ENCODE results near the gene HEBP2. TPM values are rescaled to one million over a fixed set of nuclear protein-coding genes. Genes with fewer than 3 reads are reported as not detected.
"Not testable (repeated sequence)": the region's sequence is repeated elsewhere in the genome, so short reads cannot be mapped to it uniquely, and the experiment has no call there.

The HEBP2 gene
- total RNA-seq, 1 donor from 2014 or later: 40.5 TPM

DNA sequence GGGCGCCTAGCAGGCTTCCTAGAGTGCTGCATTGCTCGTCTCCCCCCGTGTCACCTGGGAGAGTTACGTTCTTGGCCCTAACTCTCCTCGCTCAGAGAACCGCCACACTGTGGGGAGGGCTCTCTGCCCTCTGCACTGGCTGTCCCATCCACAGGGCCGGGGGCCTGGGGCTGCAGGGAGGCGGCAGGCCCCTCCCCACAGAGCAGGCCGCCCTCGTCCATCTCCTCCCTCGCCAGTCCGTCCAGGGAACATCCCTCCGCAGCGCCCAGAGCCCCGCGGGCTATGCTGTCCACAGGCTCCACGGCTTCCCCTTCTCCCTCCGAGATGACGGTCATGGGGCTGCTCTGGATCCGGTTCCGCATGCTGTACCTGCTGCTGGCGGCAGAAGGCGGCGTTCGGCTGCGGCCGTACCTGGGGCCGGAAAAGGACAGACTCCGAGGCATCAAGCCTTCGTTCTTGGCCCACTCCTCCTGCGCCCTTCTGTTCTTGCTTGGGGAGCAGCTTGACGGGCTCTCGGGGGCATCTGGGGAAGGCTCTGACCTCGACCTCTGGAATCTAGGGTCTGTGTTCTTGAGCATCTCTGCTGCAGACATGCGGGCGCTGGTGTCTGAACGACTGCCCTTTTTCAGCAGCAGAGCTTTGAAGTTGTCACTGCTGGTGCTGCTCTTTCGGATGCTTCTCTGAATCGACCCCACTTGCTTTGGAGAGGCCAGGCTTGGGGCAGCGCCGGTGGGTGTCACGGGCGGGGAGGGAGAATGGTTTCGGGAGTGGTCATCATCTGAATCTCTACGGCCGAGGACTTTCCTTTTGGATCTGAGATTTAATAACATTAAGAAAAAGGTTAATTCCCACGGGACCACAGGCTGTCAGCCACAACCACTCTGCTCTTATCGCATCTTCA lies 20.2 kb downstream of the HEBP2 start:
- no peak overlapping the region for H3K27ac ChIP-seq (ENCODE audit: low read depth, low read length)
- H4K20me1 ChIP-seq (ENCODE audit: insufficient read depth, low read length): peaks cover 7% of the 10 kb centered on the region
- no peak for FAIRE-seq
- H3K36me3 Mint-ChIP-seq (ENCODE audit: low read depth, unreplicated experiment): peaks cover 5% of the 10 kb centered on the region
- TF ChIP-seq, protein P1, sequence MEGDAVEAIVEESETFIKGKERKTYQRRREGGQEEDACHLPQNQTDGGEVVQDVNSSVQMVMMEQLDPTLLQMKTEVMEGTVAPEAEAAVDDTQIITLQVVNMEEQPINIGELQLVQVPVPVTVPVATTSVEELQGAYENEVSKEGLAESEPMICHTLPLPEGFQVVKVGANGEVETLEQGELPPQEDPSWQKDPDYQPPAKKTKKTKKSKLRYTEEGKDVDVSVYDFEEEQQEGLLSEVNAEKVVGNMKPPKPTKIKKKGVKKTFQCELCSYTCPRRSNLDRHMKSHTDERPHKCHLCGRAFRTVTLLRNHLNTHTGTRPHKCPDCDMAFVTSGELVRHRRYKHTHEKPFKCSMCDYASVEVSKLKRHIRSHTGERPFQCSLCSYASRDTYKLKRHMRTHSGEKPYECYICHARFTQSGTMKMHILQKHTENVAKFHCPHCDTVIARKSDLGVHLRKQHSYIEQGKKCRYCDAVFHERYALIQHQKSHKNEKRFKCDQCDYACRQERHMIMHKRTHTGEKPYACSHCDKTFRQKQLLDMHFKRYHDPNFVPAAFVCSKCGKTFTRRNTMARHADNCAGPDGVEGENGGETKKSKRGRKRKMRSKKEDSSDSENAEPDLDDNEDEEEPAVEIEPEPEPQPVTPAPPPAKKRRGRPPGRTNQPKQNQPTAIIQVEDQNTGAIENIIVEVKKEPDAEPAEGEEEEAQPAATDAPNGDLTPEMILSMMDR (IDR thresholded peaks at IDR 0.05; ENCODE audit: insufficient read depth, low read depth, low read length): no peak
- TF ChIP-seq EZH2 (IDR thresholded peaks at IDR 0.05; ENCODE audit: insufficient read depth, low read length): no peak
- DNase-seq (ENCODE audit: low read depth): no peak
- H3K4me1 ChIP-seq (ENCODE audit: insufficient read depth, low read length): no peaks in the 10 kb centered on the region
- no peaks in the 10 kb centered on the region for H3K9me3 ChIP-seq (ENCODE audit: insufficient read depth, low read depth, low read length)
- H2AFZ ChIP-seq (ENCODE audit: low read depth, low read length): no peak overlapping the region
- H3K4me3 Mint-ChIP-seq (ENCODE audit: unreplicated experiment): no peak overlapping the region
- H3K27ac Mint-ChIP-seq (ENCODE audit: unreplicated experiment): no peak overlapping the region
- no peaks in the 10 kb centered on the region for H3K27me3 Mint-ChIP-seq (ENCODE audit: low read depth, unreplicated experiment)
- H3K79me2 ChIP-seq (ENCODE audit: insufficient read depth, low read length): no peaks in the 10 kb centered on the region
- H3K36me3 ChIP-seq (ENCODE audit: insufficient read depth, low read length): peaks cover 4% of the 10 kb centered on the region
- no peak overlapping the region for H3K4me2 ChIP-seq (ENCODE audit: low read length)
- H3K9ac ChIP-seq (ENCODE audit: low read length): no peak overlapping the region
- H3K4me3 ChIP-seq (ENCODE audit: insufficient read depth, low read depth, low read length): no peak overlapping the region
- no peaks in the 10 kb centered on the region for H3K4me1 Mint-ChIP-seq (ENCODE audit: low read depth, unreplicated experiment)
- H3K9me3 Mint-ChIP-seq (ENCODE audit: unreplicated experiment): no peaks in the 10 kb centered on the region
- H3K27me3 ChIP-seq (ENCODE audit: insufficient read depth, low read length): no peaks in the 10 kb centered on the region

DNA sequence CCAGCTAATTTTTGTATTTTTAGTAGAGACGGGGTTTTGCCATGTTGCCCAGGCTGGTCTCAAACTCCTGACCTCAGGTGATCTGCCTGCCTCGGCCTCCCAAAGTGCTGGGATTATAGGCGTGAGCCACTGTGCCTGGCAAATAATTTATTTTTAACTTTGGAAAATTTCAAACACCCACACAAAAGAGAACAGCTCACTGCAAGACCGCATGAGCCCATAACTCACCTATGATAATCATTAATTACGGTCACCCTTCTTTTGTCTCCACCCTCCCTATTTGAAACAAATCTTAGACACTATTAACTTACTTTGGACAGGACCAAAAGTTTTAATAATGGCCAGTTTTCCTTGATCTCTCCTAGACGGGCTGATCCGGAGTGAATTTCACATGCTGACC lies 21.2 kb downstream of the HEBP2 start:
- not testable (repeated sequence) for FAIRE-seq; H3K27ac ChIP-seq (ENCODE audit: low read depth, low read length); H3K36me3 ChIP-seq (ENCODE audit: insufficient read depth, low read length); H2AFZ ChIP-seq (ENCODE audit: low read depth, low read length); H3K4me1 Mint-ChIP-seq (ENCODE audit: low read depth, unreplicated experiment); H3K4me3 Mint-ChIP-seq (ENCODE audit: unreplicated experiment); H3K27me3 Mint-ChIP-seq (ENCODE audit: low read depth, unreplicated experiment); H3K79me2 ChIP-seq (ENCODE audit: insufficient read depth, low read length); H3K4me1 ChIP-seq (ENCODE audit: insufficient read depth, low read length); H3K9me3 ChIP-seq (ENCODE audit: insufficient read depth, low read depth, low read length); DNase-seq (ENCODE audit: low read depth); H3K4me3 ChIP-seq (ENCODE audit: insufficient read depth, low read depth, low read length); H3K9ac ChIP-seq (ENCODE audit: low read length); H3K36me3 Mint-ChIP-seq (ENCODE audit: low read depth, unreplicated experiment); H3K4me2 ChIP-seq (ENCODE audit: low read length); H3K27me3 ChIP-seq (ENCODE audit: insufficient read depth, low read length); H3K27ac Mint-ChIP-seq (ENCODE audit: unreplicated experiment); H3K9me3 Mint-ChIP-seq (ENCODE audit: unreplicated experiment)
- peaks cover 14% of the 10 kb centered on the region for H4K20me1 ChIP-seq (ENCODE audit: insufficient read depth, low read length)

DNA sequence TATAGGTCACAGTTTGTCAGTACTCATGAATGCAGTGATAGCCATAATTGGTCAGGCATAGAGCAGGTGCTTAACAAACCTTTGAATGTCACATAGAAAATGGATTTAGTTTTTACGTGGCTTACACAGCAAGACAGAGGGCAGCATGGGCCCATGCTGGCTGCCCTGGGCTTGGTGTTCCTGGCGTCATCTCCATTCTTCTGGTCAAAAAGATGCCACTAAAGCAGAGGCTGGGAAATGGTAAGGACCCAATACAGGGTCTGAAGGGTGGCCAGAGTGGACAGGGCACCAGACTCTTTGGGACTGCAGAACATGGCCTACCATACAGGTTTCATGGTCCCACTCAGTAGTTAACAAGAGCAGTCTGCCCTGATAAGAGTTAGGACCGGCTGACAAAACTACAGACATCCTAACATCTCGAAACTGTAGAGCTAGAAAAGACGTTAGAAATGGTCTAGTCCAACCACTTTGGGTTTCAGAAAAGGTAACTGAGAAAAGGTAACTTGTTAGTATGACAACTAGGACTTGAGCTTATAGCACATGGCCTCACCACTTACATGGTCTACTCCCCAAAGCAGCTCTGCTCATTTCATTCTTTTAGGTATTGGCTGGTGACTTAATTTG lies 22.6 kb downstream of the HEBP2 start:
- Histone ChIP-seq H3K9ac (ENCODE audit: low read length) (no peak overlapping the region), H3K9me3 (ENCODE audit: insufficient read depth, low read depth, low read length) (no peaks in the 10 kb centered on the region), H3K27ac (ENCODE audit: low read depth, low read length) (no peak overlapping the region), H3K36me3 (ENCODE audit: insufficient read depth, low read length) (no peaks in the 10 kb centered on the region), H3K79me2 (ENCODE audit: insufficient read depth, low read length) (no peaks in the 10 kb centered on the region), H3K27me3 (ENCODE audit: insufficient read depth, low read length) (no peaks in the 10 kb centered on the region), H4K20me1 (ENCODE audit: insufficient read depth, low read length) (peaks cover 14% of the 10 kb centered on the region), H3K4me1 (ENCODE audit: insufficient read depth, low read length) (no peaks in the 10 kb centered on the region), H2AFZ (ENCODE audit: low read depth, low read length) (no peak overlapping the region), H3K4me2 (ENCODE audit: low read length) (no peak overlapping the region), H3K4me3 (ENCODE audit: insufficient read depth, low read depth, low read length) (no peak overlapping the region)
- no peaks in the 10 kb centered on the region for H3K27me3 Mint-ChIP-seq (ENCODE audit: low read depth, unreplicated experiment)
- TF ChIP-seq, protein P1 (IDR thresholded peaks at IDR 0.05; ENCODE audit: insufficient read depth, low read depth, low read length): no peak
- no peak for TF ChIP-seq EZH2 (IDR thresholded peaks at IDR 0.05; ENCODE audit: insufficient read depth, low read length)
- H3K4me3 Mint-ChIP-seq (ENCODE audit: unreplicated experiment): no peak overlapping the region
- no peaks in the 10 kb centered on the region for H3K4me1 Mint-ChIP-seq (ENCODE audit: low read depth, unreplicated experiment)
- DNase-seq (ENCODE audit: low read depth): no peak
- H3K36me3 Mint-ChIP-seq (ENCODE audit: low read depth, unreplicated experiment): peaks cover 6% of the 10 kb centered on the region
- no peaks in the 10 kb centered on the region for H3K9me3 Mint-ChIP-seq (ENCODE audit: unreplicated experiment)
- no peak overlapping the region for H3K27ac Mint-ChIP-seq (ENCODE audit: unreplicated experiment)
- no peak for FAIRE-seq

All from astrocyte (in vitro differentiated cells and primary cell).